T-helper 17 cell (primary cell): ENCODE measurements around the gene RDH13. TPM values are rescaled to one million over a fixed set of nuclear protein-coding genes. Genes with fewer than 3 reads are reported as not detected.
"Not testable (repeated sequence)": the region's sequence is repeated elsewhere in the genome, so short reads cannot be mapped to it uniquely, and the experiment has no call there.

Experiments used
- ATAC-seq: fragments of 150-1000 bp; cut with Tn5 transposase; 2 replicates; pipeline ENCODE4 v1.10.0; 2021; ENCODE audit warnings: mild to moderate bottlenecking, moderate library complexity
- DNase-seq, 3 donors: peaks; one replicate each; pipeline versions ENCODE4 v3.0.0 to v3.0.0-alpha.2; 2020 to 2021
- H3K9me3 ChIP-seq: one replicate; pipeline ENCODE4 v1.7.0; 2013; ENCODE audit warnings: low read length, mild to moderate bottlenecking; ENCODE audit not compliant: control insufficient read depth, poor library complexity, severe bottlenecking
- H3K27ac Mint-ChIP-seq: one replicate; pipeline ENCODE4 v1.8.0; 2022; ENCODE audit warnings: mild to moderate bottlenecking, moderate library complexity, mixed read lengths
- H3K27me3 Mint-ChIP-seq: one replicate; pipeline ENCODE4 v1.8.0; 2022; ENCODE audit warnings: mixed read lengths
- H3K36me3 Mint-ChIP-seq: one replicate; pipeline ENCODE4 v1.8.0; 2022; ENCODE audit warnings: low read depth, mixed read lengths
- H3K4me1 Mint-ChIP-seq: one replicate; pipeline ENCODE4 v1.8.0; 2022; ENCODE audit warnings: mild to moderate bottlenecking, mixed read lengths
- H3K4me3 Mint-ChIP-seq: one replicate; pipeline ENCODE4 v1.8.0; 2022; ENCODE audit warnings: mild to moderate bottlenecking, moderate library complexity, mixed read lengths
- total RNA-seq, 4 donors: library from RNA in 2 of 4; stranded (reverse) in 2 of 4; gene quantifications; one replicate each; pipeline ENCODE4 v1.2.3 and lab custom pipeline; 2022 to 2026

The RDH13 gene
- total RNA-seq, 2 donors from 2014 or later = 11.3 to 12.9 TPM

- H3K27ac Mint-ChIP-seq = no peak overlapping the region
- peak overlapping the region; percentile 74 for H3K4me3 Mint-ChIP-seq
- H3K27me3 Mint-ChIP-seq = no peaks in the 10 kb centered on the region
- no peaks in the 10 kb centered on the region for H3K9me3 ChIP-seq
- H3K4me1 Mint-ChIP-seq = peaks cover 15% of the 10 kb centered on the region
- DNase-seq (no peak), ATAC-seq (peak; percentile 58)
- H3K36me3 Mint-ChIP-seq = no peaks in the 10 kb centered on the region
Measured at GRCh38 chr19:55041627-55042343, 21.2 kb downstream of the RDH13 start.

- ATAC-seq (no peak), DNase-seq (no peak)
- H3K9me3 ChIP-seq = no peaks in the 10 kb centered on the region
- peaks cover 15% of the 10 kb centered on the region for H3K4me1 Mint-ChIP-seq
- H3K4me3 Mint-ChIP-seq = peak overlapping the region; percentile 74
- no peaks in the 10 kb centered on the region for H3K36me3 Mint-ChIP-seq
- H3K27ac Mint-ChIP-seq = no peak overlapping the region
- no peaks in the 10 kb centered on the region for H3K27me3 Mint-ChIP-seq
Measured at GRCh38 chr19:55041244-55041626, 21.7 kb downstream of the RDH13 start.

- not testable (repeated sequence) for H3K27ac Mint-ChIP-seq, DNase-seq, H3K4me3 Mint-ChIP-seq, H3K27me3 Mint-ChIP-seq, H3K9me3 ChIP-seq, H3K36me3 Mint-ChIP-seq, ATAC-seq
- peaks cover 15% of the 10 kb centered on the region for H3K4me1 Mint-ChIP-seq
Measured at GRCh38 chr19:55040654-55041053, 22.3 kb downstream of the RDH13 start.

GRCh38 chr19:55037603-55038002 is 25.3 kb downstream of the RDH13 start:
- H3K36me3 Mint-ChIP-seq, H3K27ac Mint-ChIP-seq, H3K4me3 Mint-ChIP-seq, ATAC-seq, DNase-seq, H3K27me3 Mint-ChIP-seq, H3K9me3 ChIP-seq: not testable (repeated sequence)
- peaks cover 14% of the 10 kb centered on the region for H3K4me1 Mint-ChIP-seq

GRCh38 chr19:55036058-55036457 is 26.9 kb downstream of the RDH13 start:
- ATAC-seq (no peak), DNase-seq (no peak)
- Mint-ChIP-seq H3K4me1 (peaks cover 2% of the 10 kb centered on the region), H3K27ac (no peak overlapping the region), H3K27me3 (no peaks in the 10 kb centered on the region), H3K4me3 (no peak overlapping the region), H3K36me3 (no peaks in the 10 kb centered on the region)
- no peaks in the 10 kb centered on the region for H3K9me3 ChIP-seq

GRCh38 chr19:55034751-55035150 is 28.2 kb downstream of the RDH13 start:
- ATAC-seq (no peak), DNase-seq (no peak)
- H3K27ac Mint-ChIP-seq = no peak overlapping the region
- H3K27me3 Mint-ChIP-seq = no peaks in the 10 kb centered on the region
- no peaks in the 10 kb centered on the region for H3K36me3 Mint-ChIP-seq
- no peak overlapping the region for H3K4me3 Mint-ChIP-seq
- peaks cover 2% of the 10 kb centered on the region for H3K4me1 Mint-ChIP-seq
- H3K9me3 ChIP-seq = no peaks in the 10 kb centered on the region

GRCh38 chr19:55032976-55033643 is 29.8 kb downstream of the RDH13 start:
- H3K27ac Mint-ChIP-seq, DNase-seq, H3K4me1 Mint-ChIP-seq, H3K27me3 Mint-ChIP-seq, H3K36me3 Mint-ChIP-seq, ATAC-seq, H3K9me3 ChIP-seq, H3K4me3 Mint-ChIP-seq: not testable (repeated sequence)

- no peaks in the 10 kb centered on the region for H3K36me3 Mint-ChIP-seq
- H3K4me3 Mint-ChIP-seq = no peak overlapping the region
- H3K4me1 Mint-ChIP-seq = peaks cover 8% of the 10 kb centered on the region
- no peaks in the 10 kb centered on the region for H3K27me3 Mint-ChIP-seq
- H3K27ac Mint-ChIP-seq = no peak overlapping the region
- no peak for DNase-seq
- no peak for ATAC-seq
- H3K9me3 ChIP-seq = no peaks in the 10 kb centered on the region
Measured at GRCh38 chr19:55032170-55032800, 30.7 kb downstream of the RDH13 start.

GRCh38 chr19:55031178-55031577 is 31.8 kb downstream of the RDH13 start:
- no peaks in the 10 kb centered on the region for H3K27me3 Mint-ChIP-seq
- H3K9me3 ChIP-seq = no peaks in the 10 kb centered on the region
- H3K4me1 Mint-ChIP-seq = peaks cover 8% of the 10 kb centered on the region
- H3K4me3 Mint-ChIP-seq = no peak overlapping the region
- ATAC-seq = no peak
- no peak overlapping the region for H3K27ac Mint-ChIP-seq
- H3K36me3 Mint-ChIP-seq = no peaks in the 10 kb centered on the region
- no peak for DNase-seq

GRCh38 chr19:55028757-55029156 is 34.2 kb downstream of the RDH13 start:
- Mint-ChIP-seq H3K4me1 (peaks cover 6% of the 10 kb centered on the region), H3K27ac (peak overlapping the region; percentile 66), H3K27me3 (no peaks in the 10 kb centered on the region), H3K4me3 (no peak overlapping the region), H3K36me3 (no peaks in the 10 kb centered on the region)
- H3K9me3 ChIP-seq = no peaks in the 10 kb centered on the region
- no peak for ATAC-seq
- no peak for DNase-seq

GRCh38 chr19:55027472-55028337 is 35.2 kb downstream of the RDH13 start:
- H3K9me3 ChIP-seq = no peaks in the 10 kb centered on the region
- peak; percentile 25 for ATAC-seq
- H3K4me1 Mint-ChIP-seq = peaks cover 7% of the 10 kb centered on the region
- H3K27me3 Mint-ChIP-seq = no peaks in the 10 kb centered on the region
- peak overlapping the region; percentile 66 for H3K27ac Mint-ChIP-seq
- no peak overlapping the region for H3K4me3 Mint-ChIP-seq
- DNase-seq = no peak
- peaks cover 2% of the 10 kb centered on the region for H3K36me3 Mint-ChIP-seq

- DNase-seq, H3K4me1 Mint-ChIP-seq, H3K27ac Mint-ChIP-seq, H3K27me3 Mint-ChIP-seq, ATAC-seq, H3K9me3 ChIP-seq, H3K36me3 Mint-ChIP-seq, H3K4me3 Mint-ChIP-seq: not testable (repeated sequence)
Measured at GRCh38 chr19:55027140-55027471, 35.8 kb downstream of the RDH13 start.

- Mint-ChIP-seq H3K4me3 (no peak overlapping the region), H3K36me3 (peaks cover 7% of the 10 kb centered on the region), H3K27me3 (no peaks in the 10 kb centered on the region), H3K27ac (no peak overlapping the region), H3K4me1 (peaks cover 12% of the 10 kb centered on the region)
- DNase-seq (no peak), ATAC-seq (no peak)
- no peaks in the 10 kb centered on the region for H3K9me3 ChIP-seq
Measured at GRCh38 chr19:55024111-55024510, 38.8 kb downstream of the RDH13 start.
